CD4-positive, alpha-beta T cell treated with Interleukin-17A for 1 hour (primary cell): Measurements from ENCODE around the gene COL4A1.

ENCODE experiments used
- DNase-seq: peaks from one replicate; pipeline ENCODE4 v3.0.0-alpha.2; 2020

Gene COL4A1

GRCh38 chr13:110107568-110108347 is 199.2 kb downstream of the COL4A1 start:
- no peak for DNase-seq

GRCh38 chr13:110106726-110107125 is 200.2 kb downstream of the COL4A1 start:
- DNase-seq = no peak

- DNase-seq = no peak
Measured at GRCh38 chr13:110105136-110105535, 201.8 kb downstream of the COL4A1 start.

- DNase-seq = no peak
Measured at GRCh38 chr13:110103534-110103933, 203.4 kb downstream of the COL4A1 start.

GRCh38 chr13:110103026-110103425 is 203.9 kb downstream of the COL4A1 start:
- DNase-seq = no peak

- no peak for DNase-seq
Measured at GRCh38 chr13:110102053-110102452, 204.9 kb downstream of the COL4A1 start.

GRCh38 chr13:110099922-110100321 is 207.0 kb downstream of the COL4A1 start:
- DNase-seq = no peak
